HepG2 (cell line): ENCODE data around the gene NAA15.

Experiments
- CENPBD1 ChIP-seq: sonication (generic); formaldehyde crosslinking; IDR thresholded peaks from 2 replicates; pipeline ENCODE4 v1.8.0; 2022; ENCODE audit warnings: missing genetic modification reagents, low read depth, mild to moderate bottlenecking, borderline replicate concordance
- ELF1 ChIP-seq: sonication (generic); formaldehyde crosslinking; IDR thresholded peaks from 2 replicates; pipeline ENCODE4 v1.4.0; 2020; ENCODE audit warnings: missing genetic modification reagents
- NFYB ChIP-seq: sonication (generic); formaldehyde crosslinking; IDR thresholded peaks from 2 replicates; pipeline ENCODE4 v1.4.0; 2020; ENCODE audit warnings: missing genetic modification reagents
- PHB2 ChIP-seq: fragments of 450-650 bp; IDR thresholded peaks from 2 replicates; pipeline ENCODE4 v1.6.1; 2018; ENCODE audit not compliant: partially characterized antibody
- PRDM10 ChIP-seq: sonication (generic); formaldehyde crosslinking; IDR thresholded peaks from 2 replicates; pipeline ENCODE4 v1.4.0; 2020; ENCODE audit warnings: low read depth, missing genetic modification reagents
- RXRA ChIP-seq: sonication (generic); formaldehyde crosslinking; IDR thresholded peaks from 2 replicates; pipeline ENCODE4 v1.5.1; 2020; ENCODE audit warnings: missing genetic modification reagents
- TOPORS ChIP-seq: sonication (generic); formaldehyde crosslinking; IDR thresholded peaks from 2 replicates; pipeline ENCODE4 v1.8.0; 2023; ENCODE audit warnings: mild to moderate bottlenecking, missing genetic modification reagents
- ZBTB7B ChIP-seq: sonication (generic); formaldehyde crosslinking; IDR thresholded peaks from 2 replicates; pipeline ENCODE4 v1.4.0; 2020; ENCODE audit warnings: missing genetic modification reagents
- ZKSCAN1 ChIP-seq: fragments of 150-350 bp; IDR thresholded peaks from 2 replicates; pipeline ENCODE4 v1.6.1; 2014; ENCODE audit warnings: low read length
- ZNF292 ChIP-seq: sonication (generic); formaldehyde crosslinking; IDR thresholded peaks from 2 replicates; pipeline ENCODE4 v1.8.1; 2022; ENCODE audit warnings: mild to moderate bottlenecking, low read depth, missing genetic modification reagents, borderline replicate concordance
- ZNF816 ChIP-seq: sonication (generic); formaldehyde crosslinking; IDR thresholded peaks from 2 replicates; pipeline ENCODE4 v1.8.0; 2022; ENCODE audit warnings: missing genetic modification reagents, mild to moderate bottlenecking, borderline replicate concordance

- TF ChIP-seq NFYB = no peak
- no peak for TF ChIP-seq ZNF816
- TF ChIP-seq ZBTB7B (CRISPR knock-in tag) = no peak
- TF ChIP-seq CENPBD1 (CRISPR knock-in tag) = no peak
- TF ChIP-seq PHB2 = no peak
- TF ChIP-seq ZKSCAN1 = no peak
- TF ChIP-seq ELF1 (CRISPR knock-in tag) = no peak
- TF ChIP-seq PRDM10 (CRISPR knock-in tag) = no peak
- no peak for TF ChIP-seq TOPORS (CRISPR knock-in tag)
- TF ChIP-seq ZNF292 = no peak
- no peak for TF ChIP-seq RXRA
Measured at GRCh38 chr4:139253713-139254112, 47.6 kb upstream of the NAA15 start.
